ENCODE measurements around the gene GPLD1.

GPLD1 gene

GRCh38 chr6:24490948-24491347 lies 1.6 kb upstream of the GPLD1 start:
- Histone ChIP-seq H3K4me1 (ENCODE audit: control insufficient read depth, low read length) (peaks cover 28% of the 10 kb centered on the region), H3K9me3 (ENCODE audit: control insufficient read depth, insufficient read depth, low read length) (no peaks in the 10 kb centered on the region), H3K27ac (ENCODE audit: low read depth, low read length) (no peak overlapping the region), H3K36me3 (ENCODE audit: control insufficient read depth, low read length) (no peaks in the 10 kb centered on the region), H3K4me3 (ENCODE audit: low read length) (no peak overlapping the region), H3K9me2 (replicated peaks; ENCODE audit: control insufficient read depth, low read length) (no peaks in the 10 kb centered on the region), H4K20me1 (ENCODE audit: control insufficient read depth, insufficient read depth, low read depth, low read length) (no peaks in the 10 kb centered on the region), H3K79me2 (ENCODE audit: control insufficient read depth, low read length) (no peaks in the 10 kb centered on the region), H3K27me3 (ENCODE audit: control insufficient read depth, low read length) (no peaks in the 10 kb centered on the region), H3K4me2 (ENCODE audit: low read length) (no peak overlapping the region), H3F3A (ENCODE audit: control insufficient read depth, insufficient read depth) (no peaks in the 10 kb centered on the region)
- no peak for TF ChIP-seq EZH2phosphoT487 (IDR thresholded peaks at IDR 0.05; ENCODE audit: borderline replicate concordance, low read length)
- TF ChIP-seq CTCF (IDR thresholded peaks at IDR 0.05; ENCODE audit: low read depth, low read length, poor library complexity, severe bottlenecking): no peak

- H3K27ac ChIP-seq (ENCODE audit: low read depth, low read length): no peak overlapping the region
- H3K4me3 ChIP-seq (ENCODE audit: low read length): no peak overlapping the region
- no peaks in the 10 kb centered on the region for H3K36me3 ChIP-seq (ENCODE audit: control insufficient read depth, low read length)
- no peaks in the 10 kb centered on the region for H3K79me2 ChIP-seq (ENCODE audit: control insufficient read depth, low read length)
- H3K9me3 ChIP-seq (ENCODE audit: control insufficient read depth, insufficient read depth, low read length): no peaks in the 10 kb centered on the region
- no peaks in the 10 kb centered on the region for H3K27me3 ChIP-seq (ENCODE audit: control insufficient read depth, low read length)
- no peak overlapping the region for H3K4me2 ChIP-seq (ENCODE audit: low read length)
- no peaks in the 10 kb centered on the region for H4K20me1 ChIP-seq (ENCODE audit: control insufficient read depth, insufficient read depth, low read depth, low read length)
- no peaks in the 10 kb centered on the region for H3F3A ChIP-seq (ENCODE audit: control insufficient read depth, insufficient read depth)
- H3K9me2 ChIP-seq (replicated peaks; ENCODE audit: control insufficient read depth, low read length): no peaks in the 10 kb centered on the region
- TF ChIP-seq EZH2phosphoT487 (IDR thresholded peaks at IDR 0.05; ENCODE audit: borderline replicate concordance, low read length) (no peak), CTCF (IDR thresholded peaks at IDR 0.05; ENCODE audit: low read depth, low read length, poor library complexity, severe bottlenecking) (no peak)
- H3K4me1 ChIP-seq (ENCODE audit: control insufficient read depth, low read length): peaks cover 19% of the 10 kb centered on the region
Observed at GRCh38 chr6:24489881-24490280, 503 bp upstream of the GPLD1 start.

GRCh38 chr6:24486065-24486464 lies 3.3 kb downstream of the GPLD1 start:
- Histone ChIP-seq H4K20me1 (ENCODE audit: control insufficient read depth, insufficient read depth, low read depth, low read length) (no peaks in the 10 kb centered on the region), H3K79me2 (ENCODE audit: control insufficient read depth, low read length) (no peaks in the 10 kb centered on the region), H3K4me1 (ENCODE audit: control insufficient read depth, low read length) (no peaks in the 10 kb centered on the region), H3K27me3 (ENCODE audit: control insufficient read depth, low read length) (no peaks in the 10 kb centered on the region), H3K36me3 (ENCODE audit: control insufficient read depth, low read length) (no peaks in the 10 kb centered on the region), H3K27ac (ENCODE audit: low read depth, low read length) (no peak overlapping the region), H3K9me2 (replicated peaks; ENCODE audit: control insufficient read depth, low read length) (no peaks in the 10 kb centered on the region), H3F3A (ENCODE audit: control insufficient read depth, insufficient read depth) (no peaks in the 10 kb centered on the region), H3K4me2 (ENCODE audit: low read length) (no peak overlapping the region), H3K4me3 (ENCODE audit: low read length) (no peak overlapping the region), H3K9me3 (ENCODE audit: control insufficient read depth, insufficient read depth, low read length) (no peaks in the 10 kb centered on the region)
- no peak for TF ChIP-seq EZH2phosphoT487 (IDR thresholded peaks at IDR 0.05; ENCODE audit: borderline replicate concordance, low read length)
- TF ChIP-seq CTCF (IDR thresholded peaks at IDR 0.05; ENCODE audit: low read depth, low read length, poor library complexity, severe bottlenecking): no peak
